IPS-15b (cell line): Measurements from ENCODE around the gene GPR89B.
"Not testable (repeated sequence)": the region's sequence is repeated elsewhere in the genome, so short reads cannot be mapped to it uniquely, and the experiment has no call there.

Source experiments
- H3K27me3 ChIP-seq: one replicate; pipeline ENCODE4 v1.6.1; 2013; ENCODE audit warnings: low read length; ENCODE audit not compliant: control insufficient read depth, insufficient read depth
- H3K36me3 ChIP-seq: one replicate; pipeline ENCODE4 v1.6.1; 2013; ENCODE audit warnings: low read length; ENCODE audit not compliant: control insufficient read depth, insufficient read depth
- H3K4me1 ChIP-seq: one replicate; pipeline ENCODE4 v1.6.1; 2013; ENCODE audit warnings: mild to moderate bottlenecking, low read length; ENCODE audit not compliant: control insufficient read depth, insufficient read depth
- H3K4me3 ChIP-seq: one replicate; pipeline ENCODE4 v1.5.1; 2013; ENCODE audit warnings: low read depth, low read length
- H3K9ac ChIP-seq: one replicate; pipeline ENCODE4 v1.6.1; 2013; ENCODE audit warnings: low read depth, mild to moderate bottlenecking, low read length
- H3K9me3 ChIP-seq: one replicate; pipeline ENCODE4 v1.6.1; 2013; ENCODE audit warnings: mild to moderate bottlenecking, low read length; ENCODE audit not compliant: control insufficient read depth, insufficient read depth

The GPR89B gene

DNA sequence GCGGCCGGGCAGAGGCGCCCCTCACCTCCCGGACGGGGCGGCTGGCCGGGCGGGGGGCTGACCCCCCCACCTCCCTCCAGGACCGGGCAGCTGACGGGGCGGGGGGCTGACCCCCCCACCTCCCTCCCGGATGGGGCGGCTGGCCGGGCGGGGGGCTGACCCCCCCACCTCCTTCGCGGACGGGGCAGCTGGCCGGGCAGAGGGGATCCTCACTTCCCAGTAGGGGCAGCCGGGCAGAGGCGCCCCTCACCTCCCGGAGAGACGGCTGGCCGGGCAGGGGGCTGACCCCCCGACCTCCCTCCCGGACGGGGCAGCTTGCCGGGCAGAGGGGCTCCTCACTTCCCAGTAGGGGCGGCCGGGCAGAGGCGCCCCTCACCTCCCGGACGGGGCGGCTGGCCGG is 21.3 kb downstream of the GPR89B start:
- H3K9ac ChIP-seq, H3K36me3 ChIP-seq, H3K27me3 ChIP-seq, H3K9me3 ChIP-seq, H3K4me3 ChIP-seq, H3K4me1 ChIP-seq: not testable (repeated sequence)

DNA sequence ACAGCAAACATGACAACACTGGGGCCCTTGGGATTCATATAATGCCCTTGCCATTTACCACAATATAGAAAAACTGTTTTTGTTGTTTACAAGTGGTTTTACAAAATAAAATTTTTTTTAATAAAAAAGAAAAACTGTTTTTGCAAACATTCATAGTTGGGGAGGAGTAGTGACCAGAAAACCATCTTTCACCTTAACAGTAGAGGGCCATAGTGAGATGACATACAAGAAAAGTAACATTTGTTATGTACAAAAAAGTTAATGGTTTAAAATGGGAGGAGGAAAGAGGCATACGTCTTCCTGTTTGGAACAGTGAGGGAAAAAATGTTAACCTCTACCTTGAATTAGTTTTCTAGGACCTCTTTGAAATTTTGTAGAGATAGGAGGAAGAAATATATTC is 30.7 kb downstream of the GPR89B start:
- H3K27me3 ChIP-seq, H3K9me3 ChIP-seq, H3K9ac ChIP-seq, H3K4me3 ChIP-seq, H3K36me3 ChIP-seq, H3K4me1 ChIP-seq: not testable (repeated sequence)

DNA sequence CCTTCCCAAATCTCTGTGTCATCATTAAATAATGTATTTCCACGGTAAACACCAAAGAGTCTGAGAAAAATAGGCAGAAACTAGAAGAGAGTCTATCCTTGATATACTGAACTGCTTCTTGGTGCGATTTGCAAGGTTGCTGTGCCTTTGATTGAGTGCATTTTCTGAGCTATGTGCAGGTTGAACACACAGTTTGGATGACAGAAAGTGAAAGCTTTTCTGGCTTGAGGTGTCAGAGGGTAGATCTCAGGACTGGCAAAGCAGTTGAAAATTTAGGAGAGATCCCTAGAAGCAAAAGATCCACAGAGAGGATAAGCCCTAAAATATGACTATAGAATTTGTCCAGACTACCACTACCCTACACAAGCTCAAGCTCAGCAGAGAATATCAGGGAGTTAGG is 31.5 kb downstream of the GPR89B start:
- H3K9me3 ChIP-seq, result not testable (repeated sequence)

DNA sequence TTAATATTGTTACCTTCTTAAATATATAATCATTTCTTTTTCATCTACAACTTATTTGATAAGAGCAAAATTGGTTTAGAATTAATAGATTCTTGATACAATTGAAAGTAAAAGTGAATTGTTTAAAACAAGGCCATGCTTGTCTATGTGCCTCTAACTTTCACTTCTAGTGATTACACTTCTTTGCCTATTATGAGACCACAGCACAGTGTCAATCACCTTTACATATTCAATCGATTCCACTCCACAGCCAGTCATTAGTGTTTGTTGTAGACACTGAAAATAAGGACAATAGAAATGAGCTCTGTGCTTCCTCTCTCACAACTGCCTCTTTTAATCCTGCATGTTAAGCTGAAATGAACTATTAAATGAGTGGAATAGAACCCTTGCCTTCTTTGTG is 36.4 kb downstream of the GPR89B start:
- not testable (repeated sequence) for H3K9me3 ChIP-seq, H3K36me3 ChIP-seq, H3K4me3 ChIP-seq, H3K4me1 ChIP-seq, H3K27me3 ChIP-seq, H3K9ac ChIP-seq

More for the DNA sequence above, 31.5 kb downstream of the GPR89B start:
- not testable (repeated sequence) for H3K27me3 ChIP-seq, H3K4me1 ChIP-seq, H3K36me3 ChIP-seq, H3K4me3 ChIP-seq, H3K9ac ChIP-seq

DNA sequence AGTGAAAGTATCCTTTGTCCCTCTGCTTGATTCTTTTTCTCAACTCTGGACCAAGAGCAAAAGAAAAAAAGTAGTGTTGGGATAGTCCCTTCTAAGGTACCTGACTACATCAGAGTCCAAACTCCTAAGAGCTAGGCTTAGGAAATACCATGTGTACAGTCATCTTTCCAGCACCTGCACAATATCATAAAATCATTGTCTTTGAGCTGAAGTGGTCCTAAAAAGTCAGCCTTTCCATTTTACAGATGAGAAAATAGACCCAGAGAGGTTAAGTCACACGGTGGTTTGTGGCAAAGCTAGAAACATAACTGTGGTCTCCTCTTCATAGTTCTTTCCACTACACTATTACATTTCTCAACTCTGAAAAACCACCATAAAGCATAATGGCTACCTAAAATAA is 38.4 kb downstream of the GPR89B start:
- H3K27me3 ChIP-seq, H3K9ac ChIP-seq, H3K4me3 ChIP-seq, H3K9me3 ChIP-seq, H3K36me3 ChIP-seq, H3K4me1 ChIP-seq: not testable (repeated sequence)

DNA sequence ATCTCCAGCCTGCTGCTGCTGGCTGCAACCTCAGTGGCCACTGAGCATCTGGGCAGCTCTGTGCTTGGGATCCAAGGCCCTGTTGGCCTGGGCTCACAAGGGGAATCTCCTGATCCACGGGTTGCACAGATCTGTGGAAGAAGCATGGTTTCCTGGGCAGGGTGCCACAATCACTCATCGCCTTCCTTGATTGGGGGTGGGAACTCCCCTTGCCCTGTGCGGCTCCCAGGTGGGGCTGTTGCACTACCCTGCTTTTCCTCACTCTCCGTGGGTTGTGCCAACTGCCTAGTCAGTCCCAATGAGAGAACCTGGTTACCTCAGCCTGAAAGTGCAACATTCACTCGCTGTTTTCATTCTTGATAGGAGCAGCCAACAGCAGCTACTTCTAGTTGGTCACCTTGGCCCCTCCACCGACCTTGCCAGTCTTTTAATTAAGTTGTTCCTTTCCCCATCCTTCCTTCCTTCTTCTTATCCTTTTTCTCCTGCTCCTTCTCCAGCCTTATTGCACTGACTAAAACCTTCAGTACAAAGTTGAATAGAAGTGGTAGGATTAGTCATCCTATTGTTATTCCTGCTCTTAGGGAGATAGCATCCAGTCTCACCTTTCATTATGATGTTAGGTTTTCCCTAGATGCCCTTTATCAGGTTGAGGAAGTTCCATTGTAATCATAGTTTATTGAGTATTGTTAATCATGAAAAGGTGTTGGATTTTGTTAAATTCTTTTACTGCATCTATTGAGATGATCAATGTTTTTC is 50.9 kb downstream of the GPR89B start:
- not testable (repeated sequence) for H3K27me3 ChIP-seq, H3K9ac ChIP-seq, H3K36me3 ChIP-seq, H3K9me3 ChIP-seq, H3K4me3 ChIP-seq, H3K4me1 ChIP-seq

DNA sequence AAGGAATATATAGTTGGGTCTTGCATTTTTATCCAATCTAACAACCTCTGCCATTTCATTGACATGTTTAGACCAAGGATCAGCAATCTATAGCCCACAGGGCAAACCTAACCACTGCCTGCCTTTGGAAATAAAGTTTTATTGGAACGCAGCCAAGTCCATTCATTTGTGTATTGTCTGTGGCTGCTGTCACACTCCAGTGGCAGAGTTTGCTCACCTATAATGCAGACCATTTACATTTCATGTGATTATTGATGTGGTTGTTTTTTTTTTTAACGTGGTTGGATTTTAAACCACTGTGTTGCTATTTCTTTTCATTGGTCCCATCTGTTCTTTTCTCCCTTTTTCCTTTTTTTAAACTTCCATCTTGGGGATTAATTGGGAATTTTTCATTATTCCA is 57.2 kb downstream of the GPR89B start:
- H3K9me3 ChIP-seq, H3K27me3 ChIP-seq, H3K9ac ChIP-seq, H3K4me1 ChIP-seq, H3K36me3 ChIP-seq, H3K4me3 ChIP-seq: not testable (repeated sequence)

DNA sequence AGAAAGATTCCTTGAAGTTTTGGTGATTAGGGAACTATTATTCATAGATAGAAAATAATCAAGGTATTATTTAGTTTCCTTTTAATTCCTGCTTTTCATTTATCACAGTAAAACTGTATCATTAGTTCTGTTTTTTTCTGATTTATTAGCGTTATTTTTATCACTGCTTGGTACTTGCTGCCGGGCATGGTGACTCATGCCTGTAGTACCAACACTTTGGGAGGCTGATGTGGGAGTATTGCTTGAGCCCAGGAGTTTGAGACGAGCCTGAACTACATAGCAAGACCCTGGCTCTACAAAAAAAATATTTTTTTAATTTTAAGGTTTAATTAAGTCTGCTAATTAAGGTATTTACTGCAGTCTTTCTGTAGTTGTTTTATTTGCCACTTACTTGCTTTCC is 59.7 kb downstream of the GPR89B start:
- not testable (repeated sequence) for H3K9me3 ChIP-seq, H3K4me1 ChIP-seq, H3K4me3 ChIP-seq, H3K36me3 ChIP-seq, H3K27me3 ChIP-seq, H3K9ac ChIP-seq

DNA sequence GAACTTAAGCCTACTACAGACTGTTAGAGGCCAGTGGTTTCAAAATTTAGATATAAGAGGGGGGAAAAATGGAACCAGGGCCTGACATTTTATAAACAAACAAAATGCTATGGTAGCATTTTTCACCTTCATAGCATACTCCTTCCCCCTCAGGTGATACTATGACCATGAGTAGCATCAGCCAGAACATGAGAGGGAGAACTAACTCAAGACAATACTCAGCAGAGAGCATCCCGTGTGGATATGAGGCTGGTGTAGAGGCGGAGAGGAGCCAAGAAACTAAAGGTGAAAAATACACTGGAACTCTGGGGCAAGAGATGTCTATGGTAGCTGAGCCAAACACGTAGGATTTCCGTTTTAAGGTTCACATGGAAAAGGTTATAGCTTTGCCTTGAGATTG is 64.7 kb downstream of the GPR89B start:
- H3K4me1 ChIP-seq, H3K27me3 ChIP-seq: not testable (repeated sequence)

DNA sequence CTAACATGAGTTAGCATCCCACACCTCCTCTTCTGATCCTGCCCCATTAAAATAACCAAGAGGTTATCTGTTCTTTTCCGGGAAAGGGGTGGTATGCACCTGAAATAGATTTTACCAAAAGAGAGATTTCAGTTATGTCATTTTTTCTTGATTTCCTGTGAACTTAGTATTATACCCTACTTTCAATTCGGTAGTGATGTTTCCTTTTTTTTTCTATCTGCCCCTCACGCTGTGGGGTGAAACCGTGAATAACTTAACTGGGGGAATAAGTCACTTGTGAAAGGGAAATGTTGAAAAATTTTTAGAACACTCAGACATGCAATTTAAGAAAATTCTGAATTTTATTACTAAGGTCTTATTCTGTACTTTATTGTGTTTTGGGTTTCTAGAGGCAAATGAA is 65.2 kb downstream of the GPR89B start:
- not testable (repeated sequence) for H3K27me3 ChIP-seq, H3K9ac ChIP-seq

More for the DNA sequence above, 64.7 kb downstream of the GPR89B start:
- H3K4me3 ChIP-seq, H3K36me3 ChIP-seq, H3K9me3 ChIP-seq, H3K9ac ChIP-seq: not testable (repeated sequence)

DNA sequence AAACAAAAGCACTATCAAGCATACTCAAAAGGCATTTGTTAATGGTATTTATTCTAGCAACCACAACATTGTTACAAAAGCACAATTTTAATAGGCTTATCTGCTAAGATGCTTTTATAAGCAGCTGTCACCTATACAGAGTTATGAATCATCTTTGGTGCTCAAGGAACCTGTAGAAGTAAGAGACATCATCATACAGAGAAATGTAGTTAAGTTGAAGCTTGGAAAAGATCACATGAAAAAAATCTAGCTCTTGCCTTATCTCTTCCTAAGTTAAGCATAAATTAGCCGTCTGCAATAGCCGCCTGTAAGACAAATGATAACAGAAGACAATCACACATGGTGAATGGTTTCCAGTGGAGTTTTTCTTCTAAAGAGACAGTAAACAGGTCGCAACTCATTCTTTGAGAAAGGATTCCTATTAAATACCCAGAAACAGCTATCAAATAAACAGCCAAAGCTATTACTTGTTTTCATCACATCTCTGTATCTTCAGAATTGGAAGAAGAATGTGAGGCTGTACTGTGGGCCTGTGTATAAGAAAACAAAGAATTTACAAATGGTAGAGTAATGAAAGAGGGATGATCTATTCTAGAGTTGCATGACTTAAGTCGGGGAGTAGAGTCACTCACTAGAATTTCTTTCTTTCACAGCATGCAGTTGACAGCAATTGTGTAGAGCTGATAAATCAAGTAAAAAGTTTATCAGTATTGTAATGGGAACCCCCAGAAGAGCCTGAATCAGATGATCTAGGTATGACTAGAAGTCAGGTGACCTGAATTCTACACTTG is 65.8 kb downstream of the GPR89B start:
- not testable (repeated sequence) for H3K27me3 ChIP-seq, H3K9ac ChIP-seq, H3K4me1 ChIP-seq, H3K9me3 ChIP-seq, H3K36me3 ChIP-seq, H3K4me3 ChIP-seq

More for the DNA sequence above, 65.2 kb downstream of the GPR89B start:
- H3K4me3 ChIP-seq, H3K4me1 ChIP-seq, H3K36me3 ChIP-seq, H3K9me3 ChIP-seq: not testable (repeated sequence)

DNA sequence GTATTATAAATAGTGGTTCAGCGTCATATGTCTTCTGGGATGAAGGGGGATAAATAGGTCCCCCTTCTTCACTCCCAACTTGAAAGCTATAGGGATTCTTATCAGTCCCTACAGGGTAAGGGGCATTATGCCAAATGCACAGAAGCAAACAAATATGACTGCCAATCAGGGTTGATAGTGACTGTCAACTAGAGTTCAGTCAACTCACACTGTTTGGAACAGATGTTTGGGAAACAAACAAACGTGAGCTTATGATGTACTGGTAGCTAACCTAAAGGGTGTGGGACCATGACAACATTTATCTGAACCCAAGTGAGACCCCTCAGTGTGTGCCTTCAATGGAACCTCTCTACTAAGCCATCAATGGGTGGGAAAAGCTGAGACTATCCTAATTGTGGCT is 67.9 kb downstream of the GPR89B start:
- not testable (repeated sequence) for H3K27me3 ChIP-seq, H3K36me3 ChIP-seq, H3K9ac ChIP-seq, H3K9me3 ChIP-seq, H3K4me3 ChIP-seq, H3K4me1 ChIP-seq
